Panc1 (cell line): Measurements from ENCODE around the gene LDLRAD4. TPM values are rescaled to one million over a fixed set of nuclear protein-coding genes. Genes with fewer than 3 reads are reported as not detected.

Experiments used
- ATAC-seq: fragments of 200-7000 bp; cut with Tn5 transposase; 2 replicates; pipeline ENCODE4 v1.9.1; 2020; ENCODE audit warnings: mild to moderate bottlenecking, moderate library complexity
- BruUV-seq: library from RNA; stranded (reverse); fragments of 400-500 nt; replicated peaks from 2 replicates; lab custom pipeline; 2021; lab: Mats Ljungman, UMichigan
- CTCF ChIA-PET: fragments of 300-600 bp; sonication (Branson Sonifier 250); formaldehyde crosslinking; loops from one replicate; lab custom pipeline; 2022; ENCODE audit warnings: antibody characterized with exemption; lab: Charles Lee
- POLR2A ChIA-PET: fragments of 300-600 bp; sonication (Branson Sonifier 250); formaldehyde crosslinking; loops from one replicate; lab custom pipeline; 2022; ENCODE audit warnings: antibody characterized with exemption; lab: Charles Lee
- DNase-seq: peaks from one replicate; pipeline ENCODE4 v3.0.0-alpha.2; 2010; ENCODE audit warnings: low read depth, low spot score
- H3K27ac ChIP-seq: 2 replicates; pipeline ENCODE4 v1.5.1; 2011; ENCODE audit warnings: mild to moderate bottlenecking, low read length, inconsistent platforms
- H3K27me3 ChIP-seq: fragments of 200-500 bp; sonication (Bioruptor generic); 2 replicates; pipeline ENCODE4 v1.6.0; 2014; ENCODE audit warnings: low read length, inconsistent platforms; ENCODE audit not compliant: control insufficient read depth, insufficient read depth
- H3K36me3 ChIP-seq: fragments of 200-500 bp; sonication (Bioruptor generic); 2 replicates; pipeline ENCODE4 v1.5.1; 2014; ENCODE audit warnings: inconsistent platforms, mild to moderate bottlenecking, low read length, moderate library complexity; ENCODE audit not compliant: control insufficient read depth, insufficient read depth
- H3K4me1 ChIP-seq: 2 replicates; pipeline ENCODE4 v1.5.1; 2011; ENCODE audit warnings: inconsistent platforms, mild to moderate bottlenecking, low read length, moderate library complexity; ENCODE audit not compliant: control insufficient read depth, insufficient read depth
- H3K4me3 ChIP-seq, 2 experiments: 2 replicates each; pipeline ENCODE4 v1.5.1; 2011 to 2012; ENCODE audit warnings: low read depth in 2 of 2, low read length in 2 of 2, mild to moderate bottlenecking in 2 of 2, inconsistent platforms in 1 of 2, moderate library complexity in 1 of 2
- H3K9me3 ChIP-seq: fragments of 200-500 bp; sonication (Bioruptor generic); 2 replicates; pipeline ENCODE4 v1.5.1; 2014; ENCODE audit warnings: low read depth, mild to moderate bottlenecking, inconsistent platforms, low read length, moderate library complexity; ENCODE audit not compliant: control insufficient read depth, insufficient read depth
- CTCF ChIP-seq: fragments of 450-650 bp; IDR thresholded peaks from 2 replicates; pipeline ENCODE4 v1.5.1; 2017; ENCODE audit warnings: mild to moderate bottlenecking
- POLR2AphosphoS5 ChIP-seq: IDR thresholded peaks from 2 replicates; pipeline ENCODE4 v1.6.1; 2012; ENCODE audit warnings: mild to moderate bottlenecking, low read depth, low read length, moderate library complexity
- REST ChIP-seq, 2 experiments: IDR thresholded peaks; 2 replicates each; pipeline ENCODE4 v1.6.1; 2011 to 2012; ENCODE audit warnings: low read depth in 2 of 2, control low read depth in 1 of 2, low read length in 1 of 2, mild to moderate bottlenecking in 1 of 2, moderate library complexity in 1 of 2; ENCODE audit not compliant: insufficient read depth in 1 of 2
- SIN3A ChIP-seq: IDR thresholded peaks from 2 replicates; pipeline ENCODE4 v1.6.1; 2012; ENCODE audit warnings: low read depth, mild to moderate bottlenecking, low read length, moderate library complexity, borderline replicate concordance; ENCODE audit not compliant: insufficient read depth
- TCF7L2 ChIP-seq: IDR thresholded peaks from 2 replicates; pipeline ENCODE4 v1.6.1; 2011; ENCODE audit warnings: mild to moderate bottlenecking, low read depth, low read length, inconsistent platforms
- in situ Hi-C: cut with HindIII; loops from 2 replicates; pipeline ENCODE4 v1.10.0; 2016; ENCODE audit warnings: low sequenced_read_pairs, low pct_unique_long_range_greater_than_20kb
- intact Hi-C: fragments of 100-400 bp; cut with micrococcal nuclease; formaldehyde crosslinking; loops from one replicate; pipeline ENCODE4 v1.10.0; 2022; ENCODE audit not compliant: unreplicated experiment
- total RNA-seq: library from RNA; stranded (reverse); gene quantifications from one replicate; pipeline ENCODE4 v1.2.1, GENCODE V29; 2021; ENCODE audit not compliant: unreplicated experiment

LDLRAD4 gene
- total RNA-seq, 1 experiment from 2014 or later, result 0.28 TPM

- TF ChIP-seq POLR2AphosphoS5, result no peak
- DNase-seq (no peak), ATAC-seq (no peak)
- H3K36me3 ChIP-seq, result peaks cover 4% of the 10 kb centered on the region; the same call in 1 of the 2 replicates
- H3K27me3 ChIP-seq, result no peaks in the 10 kb centered on the region
- no peak overlapping the region for H3K4me3 ChIP-seq
- CTCF ChIA-PET, result no interaction called here
- POLR2A ChIA-PET, result no interaction called here
- H3K27ac ChIP-seq, result no peak overlapping the region
- BruUV-seq, result no TSS peak
- in situ Hi-C loops, result no loop called here
- intact Hi-C loops, result loop anchor here (10.0 kb wide), 1 partner anchor 54 kb away; no protein-coding TSS in a partner anchor
- H3K9me3 ChIP-seq, result no peaks in the 10 kb centered on the region
- no peaks in the 10 kb centered on the region; the same call in 1 of the 2 replicates for H3K4me1 ChIP-seq
These were observed 442.7 kb downstream of the LDLRAD4 start for GRCh38 chr18:13661051-13661778.

GRCh38 chr18:13661779-13662256, 443.3 kb downstream of the LDLRAD4 start:
- no peaks in the 10 kb centered on the region; the same call in 1 of the 2 replicates for H3K4me1 ChIP-seq
- peaks cover 4% of the 10 kb centered on the region; the same call in 1 of the 2 replicates for H3K36me3 ChIP-seq
- H3K9me3 ChIP-seq, result no peaks in the 10 kb centered on the region
- no TSS peak for BruUV-seq
- no peak for TF ChIP-seq CTCF
- no peak for TF ChIP-seq POLR2AphosphoS5
- no peak for TF ChIP-seq SIN3A
- no peak for TF ChIP-seq REST (IDR thresholded peaks at IDR 0.05; ENCODE audit: insufficient read depth in 1 of 2, low read depth in 2 of 2, low read length in 1 of 2)
- no peak for TF ChIP-seq TCF7L2
- H3K27ac ChIP-seq, result no peak overlapping the region
- ATAC-seq (no peak), DNase-seq (no peak)
- no peaks in the 10 kb centered on the region for H3K27me3 ChIP-seq
- H3K4me3 ChIP-seq, result no peak overlapping the region
- in situ Hi-C loops, result no loop called here
- ChIA-PET CTCF (no interaction called here), POLR2A (no interaction called here)
- intact Hi-C loops, result loop anchor here (10.0 kb wide), 1 partner anchor 53 kb away; no protein-coding TSS in a partner anchor

GRCh38 chr18:13672657-13673056, 454.1 kb downstream of the LDLRAD4 start:
- BruUV-seq, result no TSS peak
- H3K27ac ChIP-seq, result no peak overlapping the region; the same call in 1 of the 2 replicates

More at GRCh38 chr18:13672657-13673056, 454.1 kb downstream of the LDLRAD4 start:
- TF ChIP-seq REST (IDR thresholded peaks at IDR 0.05; ENCODE audit: insufficient read depth in 1 of 2, low read depth in 2 of 2, low read length in 1 of 2) (no peak), SIN3A (no peak), POLR2AphosphoS5 (no peak), CTCF (no peak), TCF7L2 (no peak)
- Histone ChIP-seq H3K27me3 (no peaks in the 10 kb centered on the region), H3K4me3 (no peak overlapping the region), H3K4me1 (no peaks in the 10 kb centered on the region), H3K36me3 (no peaks in the 10 kb centered on the region), H3K9me3 (no peaks in the 10 kb centered on the region; the same call in 1 of the 2 replicates)
- in situ Hi-C loops, result no loop called here
- intact Hi-C loops, result no loop called here
- ChIA-PET CTCF (no interaction called here), POLR2A (no interaction called here)
- no peak for DNase-seq
- ATAC-seq, result no peak
